Measurements from ENCODE around the gene TINCR.

Gene TINCR

DNA sequence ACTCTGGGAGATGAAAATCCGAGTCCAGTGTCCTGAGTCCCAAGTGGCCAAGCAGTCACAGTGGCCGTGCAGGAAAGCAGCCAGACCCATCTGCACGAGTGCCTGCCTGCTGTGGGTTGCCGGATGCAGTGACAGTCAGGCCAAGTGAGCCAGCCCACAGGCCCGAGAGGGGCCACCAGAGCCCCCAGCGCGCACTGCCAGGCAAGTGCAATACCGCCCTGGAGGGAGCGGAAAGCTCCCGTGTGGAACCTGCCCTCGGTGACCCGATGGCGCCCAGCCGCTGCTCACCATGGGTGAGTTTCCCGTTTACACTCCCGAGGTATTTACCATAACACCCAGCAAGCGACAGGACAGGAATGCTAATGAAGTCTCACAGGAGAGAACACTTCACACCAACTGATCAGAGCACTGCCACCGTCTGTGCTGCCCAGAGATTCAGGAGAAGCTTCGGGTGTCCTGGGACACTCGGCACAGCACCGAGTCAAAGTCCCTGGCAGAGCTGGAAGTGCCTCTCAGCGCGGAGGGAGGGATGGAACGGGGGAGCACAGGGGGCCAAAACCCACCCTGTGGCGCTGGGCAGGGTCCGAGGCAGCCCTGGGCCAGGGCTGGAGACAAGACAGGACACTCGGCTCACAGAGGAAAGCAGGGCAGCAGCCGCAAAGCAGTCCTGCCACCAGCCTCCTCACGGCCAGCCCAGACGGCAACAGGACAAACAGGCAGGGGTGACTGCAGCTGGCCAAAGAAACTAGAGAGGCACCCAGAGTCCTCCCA, 21.3 kb upstream of the TINCR start:
- DNase-seq (ENCODE audit: low read depth): no peak

DNA sequence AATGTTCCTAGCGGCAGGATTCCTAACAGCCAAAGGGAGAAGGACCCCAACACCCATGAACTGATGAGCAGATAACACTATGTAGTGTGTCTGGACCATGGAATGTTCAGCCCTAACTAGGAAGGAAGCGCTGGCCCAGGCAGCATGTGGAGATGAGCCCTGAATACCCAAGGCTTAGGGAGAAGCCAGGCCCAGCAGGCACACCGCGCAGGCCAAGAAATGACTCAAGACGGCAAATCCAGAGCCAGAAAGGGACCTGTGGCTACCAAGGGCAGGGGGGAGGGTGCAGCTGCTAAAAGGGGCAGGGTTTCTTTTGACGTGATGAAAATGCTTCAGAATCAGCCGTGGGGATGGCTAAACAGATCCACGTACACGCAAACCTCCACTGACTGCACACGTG, 20.7 kb upstream of the TINCR start:
- DNase-seq (ENCODE audit: low read depth): no peak

DNA sequence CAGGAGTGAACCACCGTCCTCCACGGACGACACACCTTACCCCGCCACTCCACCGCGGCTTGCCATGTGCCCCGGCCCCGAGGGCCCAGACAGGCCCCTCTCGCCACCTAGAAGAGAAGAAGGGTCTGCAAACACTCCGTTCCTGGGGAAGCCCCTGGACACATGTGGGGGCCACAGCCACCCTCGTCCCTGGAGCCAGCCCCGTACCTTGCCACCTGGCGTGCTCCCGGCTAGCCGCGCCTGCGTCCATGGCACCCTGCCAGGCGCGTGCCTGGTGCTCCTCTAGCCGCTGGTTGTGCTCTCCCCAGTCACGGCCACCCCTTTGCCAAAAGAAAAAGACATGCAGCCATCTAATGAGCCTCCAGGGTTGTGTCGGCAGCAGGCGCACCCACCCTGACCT, 19.9 kb upstream of the TINCR start:
- no peak for DNase-seq (ENCODE audit: low read depth)

DNA sequence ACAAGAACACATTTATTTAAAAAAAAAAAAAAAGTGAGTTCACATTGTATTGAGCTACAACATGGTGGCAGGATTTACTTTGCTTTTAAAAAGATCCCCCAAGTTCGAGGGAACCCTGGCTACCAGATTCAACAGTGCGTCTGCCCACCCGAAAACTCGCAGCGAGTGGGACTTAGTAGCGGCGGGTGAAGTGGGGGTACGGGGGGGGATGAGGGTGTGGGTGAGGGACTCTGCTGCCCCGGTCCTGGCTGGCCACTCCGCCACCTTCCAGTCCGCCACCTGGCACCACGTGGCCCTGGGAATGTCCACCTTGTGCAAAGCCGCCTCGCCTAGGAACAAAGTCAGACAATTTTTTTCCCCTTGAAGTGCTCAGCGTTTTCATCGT, 19.3 kb upstream of the TINCR start:
- DNase-seq (ENCODE audit: low read depth): no peak

DNA sequence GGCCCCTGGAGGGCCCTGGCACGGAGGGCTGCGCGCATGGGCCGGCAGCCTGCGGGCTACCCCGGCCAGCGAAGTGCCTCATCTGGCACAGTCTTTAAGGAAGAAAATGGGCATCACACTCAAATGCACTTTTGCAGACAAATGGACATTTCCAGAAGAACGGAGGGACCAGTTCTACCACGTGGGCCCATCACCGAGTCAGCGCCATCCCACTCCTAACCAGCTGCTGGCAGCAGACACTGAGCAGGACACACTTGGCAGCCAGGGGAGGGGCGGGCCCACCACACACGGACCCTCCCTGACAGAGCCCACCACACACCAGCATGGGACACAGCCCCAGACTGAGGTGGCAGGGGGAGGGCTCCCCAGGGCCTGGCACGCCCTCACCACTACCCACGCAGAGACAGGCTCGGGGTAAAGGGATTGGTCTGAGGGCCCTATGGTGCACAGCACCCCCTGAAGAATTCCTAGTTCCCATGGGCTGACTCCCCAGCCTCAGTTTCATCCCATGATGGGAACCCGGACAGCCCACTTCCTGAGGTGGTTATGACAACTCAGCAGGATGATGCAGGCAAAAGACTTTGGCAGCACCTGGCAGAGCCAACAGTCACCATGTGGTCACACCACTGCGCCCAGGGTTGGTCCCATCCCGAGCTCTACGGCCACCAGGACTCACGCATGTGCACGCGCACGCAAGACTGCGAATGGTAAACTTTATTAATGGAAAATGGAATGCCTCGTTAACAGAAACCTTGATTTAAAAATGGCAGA, 18.7 kb upstream of the TINCR start:
- DNase-seq (ENCODE audit: low read depth): no peak

DNA sequence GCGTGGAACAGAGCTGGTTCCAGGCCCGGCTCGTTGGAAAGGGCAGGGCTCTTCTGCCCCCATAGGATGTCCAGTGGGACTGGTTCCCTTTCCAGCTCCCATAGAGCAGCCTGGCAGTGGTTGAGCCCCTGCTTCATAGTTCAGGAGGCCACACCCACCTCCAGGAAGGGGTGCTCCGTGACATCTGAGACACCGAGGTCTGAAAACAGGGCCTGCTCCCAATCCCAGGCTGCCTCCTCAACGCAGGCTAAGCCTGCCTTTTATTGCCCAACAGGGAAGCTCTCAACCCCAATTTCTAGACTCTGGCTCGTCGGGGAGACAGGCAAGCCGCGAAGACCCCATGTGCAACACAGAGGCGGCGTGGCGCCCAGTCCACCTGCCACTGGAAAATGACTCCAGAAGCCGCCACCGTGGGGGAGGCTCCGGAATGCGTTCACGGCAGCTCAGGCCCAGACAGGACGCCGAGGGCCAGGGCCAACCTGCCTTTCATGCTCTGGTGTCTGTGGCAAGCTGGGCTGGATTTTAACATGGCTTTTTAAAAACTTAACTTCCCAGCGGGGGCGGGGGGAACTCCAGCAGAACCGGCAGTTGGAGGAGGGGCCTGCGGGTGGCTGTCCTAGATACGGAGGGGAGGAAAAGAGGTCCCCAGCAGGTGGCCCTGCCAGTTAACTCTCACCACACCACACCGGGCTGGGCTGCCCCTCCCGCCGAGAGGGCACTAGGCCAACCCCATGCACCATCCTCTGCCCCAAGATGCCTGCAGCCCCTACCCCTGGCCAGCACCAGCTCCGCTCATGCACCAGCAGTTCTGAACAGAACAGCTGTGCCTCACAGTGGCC, 17.9 kb upstream of the TINCR start:
- DNase-seq (ENCODE audit: low read depth): peak; percentile 22

DNA sequence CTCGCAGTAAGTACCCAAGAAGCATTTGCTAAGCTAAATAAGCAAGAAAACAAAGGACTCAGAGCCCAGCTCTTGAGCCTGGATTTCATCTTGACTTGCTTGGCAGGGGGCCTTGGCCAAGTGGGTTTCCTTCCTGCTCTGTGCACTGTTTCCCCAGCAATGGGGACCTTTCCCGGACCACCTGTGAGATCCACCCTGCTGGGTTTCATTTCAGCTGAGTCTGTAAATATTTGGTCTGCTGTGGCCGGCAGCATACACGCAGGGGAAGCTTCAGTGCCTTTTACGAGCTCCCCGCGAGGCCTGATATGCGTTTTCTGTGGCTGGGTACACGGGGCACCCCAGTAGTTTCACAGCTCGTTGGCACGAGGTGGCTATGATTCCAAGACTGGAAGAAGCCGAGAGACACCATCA, 12.4 kb upstream of the TINCR start:
- DNase-seq (ENCODE audit: low read depth): no peak

DNA sequence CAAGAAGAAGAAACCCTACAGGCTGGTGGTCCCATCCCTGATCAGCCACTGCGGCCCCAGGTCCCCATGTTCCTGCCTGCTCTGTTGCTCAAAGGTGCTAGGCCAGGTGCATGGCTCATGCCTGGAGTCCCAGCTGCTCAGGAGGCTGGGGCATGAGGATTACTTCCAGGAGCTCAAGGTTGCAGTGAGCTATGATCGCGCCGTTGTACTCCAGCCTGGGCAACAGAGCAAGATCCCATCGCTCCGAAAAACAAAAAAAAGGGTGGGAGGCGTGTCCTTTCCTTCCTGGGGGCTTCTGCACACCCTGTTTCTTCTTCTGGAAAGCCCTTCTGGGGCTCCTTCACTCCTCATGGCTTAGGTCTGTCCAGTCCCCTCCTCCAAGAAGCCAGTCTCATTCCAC, 11.9 kb upstream of the TINCR start:
- no peak for DNase-seq (ENCODE audit: low read depth)

DNA sequence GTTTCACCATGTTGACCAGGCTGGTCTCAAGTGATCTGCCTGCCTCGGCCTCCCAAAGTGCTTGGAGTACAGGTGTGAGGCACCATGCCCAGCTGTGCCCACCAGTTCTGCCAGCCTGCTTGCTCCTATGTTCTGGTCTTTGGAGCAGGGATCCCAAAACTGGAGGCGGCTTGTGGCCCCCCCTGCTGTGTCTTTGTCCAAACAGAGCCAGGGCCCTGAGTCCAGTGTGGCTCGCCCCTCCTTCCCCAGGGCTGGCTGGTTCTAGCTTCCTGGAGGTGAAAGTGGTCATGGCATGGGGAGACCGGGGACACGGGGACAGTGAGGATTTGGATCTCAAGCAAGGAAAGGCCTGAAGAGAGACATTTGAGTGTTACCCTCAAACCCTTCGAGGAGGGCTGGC, 11.5 kb upstream of the TINCR start:
- DNase-seq (ENCODE audit: low read depth): no peak

DNA sequence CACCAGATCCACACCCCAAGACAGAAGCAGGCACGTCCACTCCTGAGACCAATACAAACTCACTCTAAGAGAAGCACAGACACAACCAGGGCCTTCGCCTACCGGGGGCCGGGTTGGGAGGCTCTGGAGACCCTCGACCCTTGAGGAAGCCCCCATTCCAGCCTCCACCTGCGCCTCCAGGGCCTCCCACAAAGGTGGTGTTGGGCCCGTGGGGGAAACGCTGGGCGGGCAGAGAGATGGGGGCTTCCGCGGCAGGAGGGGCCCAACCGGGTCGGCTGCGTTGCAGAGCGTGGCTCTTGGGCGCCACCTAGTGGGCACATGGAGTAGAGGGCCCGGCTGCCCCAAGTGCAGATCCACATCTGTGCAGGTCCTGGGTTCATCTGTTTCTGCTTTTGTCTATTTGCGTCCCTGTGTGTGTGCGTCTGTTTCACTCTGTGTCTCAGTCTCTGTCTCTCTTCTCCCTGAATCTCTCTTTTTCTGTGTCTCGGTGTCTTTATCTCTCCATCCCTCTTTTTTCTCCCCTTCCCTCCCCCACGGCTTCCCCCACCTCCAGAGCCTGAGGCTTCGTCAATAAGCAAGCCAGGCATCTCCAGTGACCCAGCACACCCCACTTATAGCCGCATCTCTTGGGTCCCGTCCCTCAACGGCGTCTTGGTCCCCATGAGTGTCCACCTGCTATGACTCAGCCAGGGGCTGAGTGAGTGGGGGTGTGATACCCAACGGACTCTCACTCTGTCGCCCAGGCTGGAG, 10.5 kb upstream of the TINCR start:
- peak; percentile 48 for DNase-seq (ENCODE audit: low read depth)

DNA sequence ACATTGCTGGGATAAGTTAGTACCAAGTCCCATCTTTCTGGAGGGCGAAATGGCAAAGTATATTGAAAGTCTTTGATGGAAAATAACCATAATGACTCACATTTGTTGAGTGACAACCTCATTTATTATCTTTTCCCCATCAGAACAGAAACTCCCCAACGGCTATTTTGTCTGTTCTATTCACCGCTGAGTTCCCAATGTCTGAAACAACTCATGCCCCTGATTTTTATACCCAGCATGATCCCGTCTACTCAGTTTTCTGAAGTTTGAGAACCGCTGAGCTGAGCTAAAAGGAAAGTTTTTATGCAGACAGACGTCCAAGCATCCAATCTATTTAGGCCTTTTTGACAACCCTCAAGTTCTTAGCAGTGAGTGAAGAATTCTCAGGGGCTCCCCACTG, 7.8 kb upstream of the TINCR start:
- DNase-seq (ENCODE audit: low read depth): no peak

DNA sequence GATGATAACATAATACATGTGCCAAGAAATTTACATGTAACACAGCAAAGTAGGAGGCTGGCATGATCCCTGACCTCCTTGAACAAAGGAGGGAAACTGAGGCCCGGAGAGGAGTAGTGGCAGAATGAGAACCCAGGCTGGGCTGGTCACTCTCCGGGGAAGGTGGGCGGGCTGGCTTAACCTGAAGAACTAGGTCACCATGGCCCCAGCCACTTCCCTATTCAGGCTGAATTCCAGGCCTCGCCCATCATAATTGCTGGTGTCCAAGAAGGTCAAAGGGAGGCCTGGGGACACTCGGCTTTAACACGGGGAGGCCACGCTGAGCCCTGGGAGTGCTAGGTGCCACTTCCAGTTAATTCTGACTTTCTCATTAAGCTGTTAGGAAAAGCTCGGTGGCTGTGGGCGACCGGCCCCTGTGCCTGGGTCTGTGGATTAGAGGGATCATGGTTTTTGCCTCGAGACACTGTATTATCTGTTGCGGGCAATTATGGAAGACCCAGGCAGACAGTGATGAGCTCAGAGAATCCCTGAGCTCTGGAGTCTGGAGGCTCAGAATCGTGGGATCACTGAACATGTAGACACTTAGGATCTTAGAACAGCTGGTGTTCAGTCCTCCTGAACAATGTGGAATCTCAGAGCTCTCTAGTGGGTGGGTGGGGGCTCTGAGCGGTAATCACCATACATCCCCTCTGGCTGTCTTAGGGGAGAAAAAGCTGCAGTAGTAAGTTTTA, 5.0 kb upstream of the TINCR start:
- DNase-seq (ENCODE audit: low read depth): no peak

DNA sequence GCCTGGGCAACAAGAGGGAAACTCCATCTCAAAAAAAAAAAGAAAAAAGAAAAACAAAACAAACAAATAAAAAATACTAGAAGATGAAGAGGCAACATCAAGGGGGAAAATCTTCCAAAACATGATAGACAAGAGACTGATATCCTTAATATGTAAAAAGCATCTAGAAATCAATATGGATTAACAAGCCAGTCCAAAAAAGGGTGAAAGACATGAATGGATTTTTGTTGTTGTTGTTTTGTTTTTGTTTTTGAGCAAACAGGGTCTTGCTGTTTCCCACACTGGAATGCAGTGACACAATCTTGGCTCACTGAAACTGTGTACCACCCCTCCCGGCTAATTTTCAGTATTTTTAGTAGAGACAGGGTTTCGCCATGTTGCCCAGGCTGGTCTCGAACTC, 4.0 kb upstream of the TINCR start:
- no peak for DNase-seq (ENCODE audit: low read depth)

DNA sequence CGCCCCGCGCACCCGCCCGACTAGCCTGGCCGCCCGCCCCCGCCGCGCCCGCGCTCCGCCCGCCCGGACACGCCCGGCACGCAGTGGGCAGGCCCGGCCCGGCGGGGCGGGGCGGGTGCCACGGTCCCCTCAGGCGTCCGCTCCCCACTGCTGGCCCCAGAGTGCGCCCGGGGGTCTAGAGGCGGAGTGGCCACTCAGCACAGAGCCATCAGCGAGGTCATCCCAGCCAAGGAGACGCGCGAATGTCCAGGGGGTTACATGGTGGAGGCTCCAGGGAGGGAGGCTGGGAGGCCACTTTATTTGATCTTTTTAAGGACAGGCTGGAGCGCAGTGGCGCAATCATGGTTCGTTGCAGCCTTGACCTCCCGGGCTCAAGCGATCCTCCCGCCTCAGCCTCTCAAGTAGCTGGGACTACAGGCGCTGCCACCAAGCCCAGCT, 236 bp upstream of the TINCR start:
- DNase-seq (ENCODE audit: low read depth): no peak

DNA sequence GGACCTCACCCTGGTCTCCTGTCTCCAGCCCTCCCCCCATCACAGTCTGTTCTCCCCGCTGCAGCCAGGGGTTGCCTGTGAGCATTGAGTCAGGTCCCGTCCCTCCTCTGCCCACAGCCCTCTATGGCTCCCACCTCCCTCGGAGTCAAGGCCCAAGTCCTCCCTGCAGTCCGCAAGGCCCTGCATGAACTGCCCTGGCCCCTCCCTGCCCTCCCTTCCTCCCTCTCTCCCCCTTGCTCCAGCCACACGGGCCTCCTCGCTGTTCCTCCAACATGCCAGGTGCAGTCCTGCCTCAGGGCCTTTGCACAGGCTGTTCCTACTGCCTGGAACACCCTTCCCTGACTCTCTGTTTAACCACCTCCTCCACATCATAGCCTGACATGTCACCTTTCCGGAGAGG, 2.8 kb downstream of the TINCR start:
- DNase-seq (ENCODE audit: low read depth): no peak

DNA sequence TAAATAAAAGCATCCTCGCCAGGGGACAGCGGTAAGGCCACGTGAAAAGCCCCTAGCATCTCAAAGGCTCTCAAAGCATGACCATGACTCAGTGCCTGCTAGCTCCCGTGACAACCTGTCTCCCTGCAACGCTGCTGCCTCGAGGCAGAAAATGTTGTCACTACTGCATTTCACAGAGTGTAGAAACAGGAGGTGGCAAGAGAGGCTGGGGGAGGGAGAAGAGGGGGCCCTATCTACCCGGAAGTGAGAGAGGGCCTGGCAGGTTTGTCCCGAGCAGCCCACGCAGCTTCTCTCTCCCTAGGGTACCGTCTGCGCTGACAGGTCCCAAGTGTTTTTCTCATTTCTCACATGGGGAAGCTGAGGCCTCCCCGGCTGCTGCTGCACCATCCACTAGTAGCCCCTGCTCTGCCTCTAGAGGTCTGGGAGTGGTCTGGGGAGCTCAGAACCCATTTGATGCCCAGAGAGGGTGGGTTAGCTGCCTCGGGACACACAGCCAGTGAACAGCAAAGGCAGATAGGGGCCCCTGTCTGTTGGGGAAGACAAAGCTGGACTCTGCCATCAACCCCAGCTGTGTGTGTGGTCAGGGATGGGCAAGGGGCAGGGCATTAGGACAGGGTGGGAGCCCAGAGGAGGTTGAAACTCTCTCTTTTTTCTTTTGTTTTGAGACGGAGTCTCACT, 3.7 kb downstream of the TINCR start:
- DNase-seq (ENCODE audit: low read depth): no peak

DNA sequence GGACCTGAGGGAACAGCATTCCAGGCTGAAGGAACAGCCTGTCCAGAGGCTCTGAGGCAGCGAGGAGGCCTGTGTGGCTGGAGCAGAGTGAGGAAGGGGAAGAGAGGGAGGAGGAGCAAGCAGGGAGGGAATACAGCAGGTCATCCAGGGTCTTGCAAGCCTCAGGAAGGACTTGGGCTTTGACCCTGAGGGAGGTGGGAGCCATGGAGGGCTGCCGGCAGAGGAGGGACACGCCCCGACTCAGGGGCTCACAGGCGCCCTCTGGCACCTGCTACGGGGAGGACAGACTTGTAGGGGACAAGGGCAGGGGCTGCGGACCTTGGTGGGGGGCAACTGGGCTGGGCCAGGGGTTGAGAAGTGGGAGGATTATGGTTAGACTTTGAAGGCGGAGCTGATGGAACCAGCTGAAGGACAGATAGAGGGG, 4.7 kb downstream of the TINCR start:
- no peak for DNase-seq (ENCODE audit: low read depth)

DNA sequence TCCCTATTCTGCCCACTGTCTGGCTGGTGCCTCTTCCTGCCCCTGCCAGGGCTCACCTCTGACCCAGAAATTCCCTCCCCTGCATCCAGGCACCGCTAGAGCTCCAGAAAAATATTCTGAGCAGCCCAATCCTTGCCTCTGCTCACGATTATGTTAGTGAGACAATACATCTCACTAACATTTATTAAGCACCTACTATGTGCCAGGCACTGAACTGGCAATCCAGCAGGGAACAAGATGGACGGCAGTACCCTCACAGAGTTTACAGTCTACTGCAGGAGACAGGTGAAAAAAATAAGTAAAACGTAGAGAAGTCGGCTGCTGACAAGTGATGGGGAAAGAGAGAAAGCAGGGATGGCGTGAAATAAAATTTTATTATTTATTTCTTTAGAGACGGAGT, 5.5 kb downstream of the TINCR start:
- no peak for DNase-seq (ENCODE audit: low read depth)

DNA sequence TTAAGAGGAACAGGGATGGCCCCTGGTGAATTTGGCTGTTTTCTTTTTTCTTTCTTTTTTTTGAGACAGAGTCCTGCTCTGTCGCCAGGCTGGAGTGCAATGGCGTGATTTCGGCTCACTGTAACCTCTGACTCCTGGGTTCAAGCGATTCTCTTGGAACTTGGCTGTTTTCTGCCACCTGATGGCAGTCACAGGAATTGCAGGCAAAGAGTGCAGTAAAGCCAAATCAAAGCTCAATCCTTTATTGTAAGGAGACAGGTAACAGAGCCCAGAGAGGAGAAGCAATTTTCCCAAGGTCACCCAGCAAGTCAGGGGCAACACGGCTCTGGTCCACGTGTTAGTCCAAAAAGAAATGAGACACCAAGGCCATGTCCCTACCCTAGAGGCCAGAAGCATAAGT, 6.2 kb downstream of the TINCR start:
- no peak for DNase-seq (ENCODE audit: low read depth)

DNA sequence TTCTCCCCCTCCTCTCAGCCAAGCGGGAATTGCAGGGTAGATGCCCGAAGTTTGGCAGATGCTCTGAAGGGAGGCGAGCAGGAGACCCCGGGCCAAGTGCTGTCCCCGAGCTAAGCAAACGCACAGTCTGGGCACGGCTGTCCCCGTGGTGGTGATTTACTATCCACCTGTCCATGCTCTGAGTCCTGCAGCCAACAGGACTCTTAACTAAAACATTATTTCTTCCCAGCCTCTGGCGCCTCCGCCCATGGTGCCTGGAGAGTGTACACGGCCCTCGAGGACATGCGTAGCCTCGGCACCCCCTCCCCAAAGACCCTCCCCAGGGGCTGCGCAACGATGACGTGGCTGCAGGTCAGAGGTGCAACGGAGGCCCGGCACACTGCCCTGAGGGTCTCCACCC, 7.6 kb downstream of the TINCR start:
- no peak for DNase-seq (ENCODE audit: low read depth)

DNA sequence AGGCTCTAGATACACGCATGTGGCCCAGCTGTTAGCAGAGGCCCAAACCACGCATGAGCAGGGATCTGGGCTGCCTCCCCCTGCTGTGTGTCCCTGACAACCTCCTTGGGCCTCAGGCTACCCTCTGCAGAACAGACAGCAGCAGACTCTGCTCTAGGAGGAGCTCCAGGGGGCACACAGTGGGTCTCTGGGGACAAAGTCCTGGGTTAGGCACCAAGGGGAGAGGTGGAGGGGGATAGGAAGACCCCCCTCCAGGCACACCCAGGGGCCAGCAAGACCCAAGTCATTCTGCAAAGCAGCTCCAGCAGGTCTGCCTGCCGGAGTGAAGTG, 8.0 kb downstream of the TINCR start:
- DNase-seq (ENCODE audit: low read depth): no peak
